ENCODE results near the gene SHC3.

Gene SHC3

GRCh38 chr9:89154651-89155336, 23.8 kb downstream of the SHC3 start:
- no peak for DNase-seq (ENCODE audit: low read depth in 2 of 2)

GRCh38 chr9:89154218-89154617, 24.4 kb downstream of the SHC3 start:
- no peak for DNase-seq (ENCODE audit: low read depth in 2 of 2)

- no peak for DNase-seq (ENCODE audit: low read depth in 2 of 2)
These were observed 25.2 kb downstream of the SHC3 start for GRCh38 chr9:89153232-89154017.

GRCh38 chr9:89149726-89150125, 28.9 kb downstream of the SHC3 start:
- no peak for DNase-seq (ENCODE audit: low read depth in 2 of 2)

GRCh38 chr9:89145097-89145496, 33.5 kb downstream of the SHC3 start:
- DNase-seq (ENCODE audit: low read depth in 2 of 2): no peak

GRCh38 chr9:89144238-89144637, 34.4 kb downstream of the SHC3 start:
- no peak for DNase-seq (ENCODE audit: low read depth in 2 of 2)

- DNase-seq (ENCODE audit: low read depth in 2 of 2): no peak
These were observed 35.4 kb downstream of the SHC3 start for GRCh38 chr9:89143266-89143665.

GRCh38 chr9:89139455-89139854, 39.2 kb downstream of the SHC3 start:
- DNase-seq (ENCODE audit: low read depth in 2 of 2): no peak

- DNase-seq (ENCODE audit: low read depth in 2 of 2): no peak
These were observed 39.9 kb downstream of the SHC3 start for GRCh38 chr9:89138463-89139390.

- no peak for DNase-seq (ENCODE audit: low read depth in 2 of 2)
These were observed 40.8 kb downstream of the SHC3 start for GRCh38 chr9:89137542-89138462.

- no peak for DNase-seq (ENCODE audit: low read depth in 2 of 2)
These were observed 42.9 kb downstream of the SHC3 start for GRCh38 chr9:89135591-89136166.

GRCh38 chr9:89134709-89135108, 43.9 kb downstream of the SHC3 start:
- no peak for DNase-seq (ENCODE audit: low read depth in 2 of 2)

GRCh38 chr9:89122949-89123348, 55.7 kb downstream of the SHC3 start:
- no peak for DNase-seq (ENCODE audit: low read depth in 2 of 2)

- no peak for DNase-seq (ENCODE audit: low read depth in 2 of 2)
These were observed 57.9 kb downstream of the SHC3 start for GRCh38 chr9:89120704-89121103.

GRCh38 chr9:89116805-89117192, 61.8 kb downstream of the SHC3 start:
- no peak for DNase-seq (ENCODE audit: low read depth in 2 of 2)

GRCh38 chr9:89116064-89116804, 62.4 kb downstream of the SHC3 start:
- no peak for DNase-seq (ENCODE audit: low read depth in 2 of 2)

- no peak for DNase-seq (ENCODE audit: low read depth in 2 of 2)
These were observed 63.2 kb downstream of the SHC3 start for GRCh38 chr9:89115426-89115825.

GRCh38 chr9:89114741-89115140, 63.9 kb downstream of the SHC3 start:
- no peak for DNase-seq (ENCODE audit: low read depth in 2 of 2)

- DNase-seq (ENCODE audit: low read depth in 2 of 2): no peak
These were observed 64.8 kb downstream of the SHC3 start for GRCh38 chr9:89113851-89114250.

- DNase-seq (ENCODE audit: low read depth in 2 of 2): no peak
These were observed 66.4 kb downstream of the SHC3 start for GRCh38 chr9:89112243-89112642.

Data from stimulated activated CD8-positive, alpha-beta memory T cell treated with anti-CD3 and anti-CD28 coated beads, Interleukin-7, amount 100 ng/mL, for 1 hour (primary cell).